GM12873 (cell line): ENCODE measurements around the gene GRIK3.

ENCODE experiments used
- TF ChIP-seq, protein P1 (sequence below): IDR thresholded peaks from 2 replicates; pipeline ENCODE4 v1.5.1; 2012; ENCODE audit warnings: low read depth, mild to moderate bottlenecking, moderate library complexity, low read length, control low read depth; ENCODE audit not compliant: insufficient read depth; ENCODE audit errors: missing control alignments

The GRIK3 gene

GRCh38 chr1:37071829-37072228 lies 37.5 kb upstream of the GRIK3 start:
- TF ChIP-seq, protein P1, sequence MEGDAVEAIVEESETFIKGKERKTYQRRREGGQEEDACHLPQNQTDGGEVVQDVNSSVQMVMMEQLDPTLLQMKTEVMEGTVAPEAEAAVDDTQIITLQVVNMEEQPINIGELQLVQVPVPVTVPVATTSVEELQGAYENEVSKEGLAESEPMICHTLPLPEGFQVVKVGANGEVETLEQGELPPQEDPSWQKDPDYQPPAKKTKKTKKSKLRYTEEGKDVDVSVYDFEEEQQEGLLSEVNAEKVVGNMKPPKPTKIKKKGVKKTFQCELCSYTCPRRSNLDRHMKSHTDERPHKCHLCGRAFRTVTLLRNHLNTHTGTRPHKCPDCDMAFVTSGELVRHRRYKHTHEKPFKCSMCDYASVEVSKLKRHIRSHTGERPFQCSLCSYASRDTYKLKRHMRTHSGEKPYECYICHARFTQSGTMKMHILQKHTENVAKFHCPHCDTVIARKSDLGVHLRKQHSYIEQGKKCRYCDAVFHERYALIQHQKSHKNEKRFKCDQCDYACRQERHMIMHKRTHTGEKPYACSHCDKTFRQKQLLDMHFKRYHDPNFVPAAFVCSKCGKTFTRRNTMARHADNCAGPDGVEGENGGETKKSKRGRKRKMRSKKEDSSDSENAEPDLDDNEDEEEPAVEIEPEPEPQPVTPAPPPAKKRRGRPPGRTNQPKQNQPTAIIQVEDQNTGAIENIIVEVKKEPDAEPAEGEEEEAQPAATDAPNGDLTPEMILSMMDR = no peak

GRCh38 chr1:37070126-37070525 lies 35.8 kb upstream of the GRIK3 start:
- TF ChIP-seq, protein P1 = no peak

- TF ChIP-seq, protein P1 = no peak
These were observed 35.1 kb upstream of the GRIK3 start for GRCh38 chr1:37069406-37069805.

GRCh38 chr1:37068897-37069296 lies 34.6 kb upstream of the GRIK3 start:
- TF ChIP-seq, protein P1 = no peak

- TF ChIP-seq, protein P1 = no peak
These were observed 33.9 kb upstream of the GRIK3 start for GRCh38 chr1:37068260-37068659.

- TF ChIP-seq, protein P1 = no peak
These were observed 29.7 kb upstream of the GRIK3 start for GRCh38 chr1:37064039-37064438.

- TF ChIP-seq, protein P1 = no peak
These were observed 25.0 kb upstream of the GRIK3 start for GRCh38 chr1:37059346-37059745.
